ENCODE data around the gene INPP5A. TPM values are rescaled to one million over a fixed set of nuclear protein-coding genes. Genes with fewer than 3 reads are reported as not detected.

Gene INPP5A
- total RNA-seq, 6 donors from 2014 or later, result 28.6 to 81.7 (median 44.8) TPM

- no peak overlapping the region for H3K4me3 ChIP-seq
- ATAC-seq (ENCODE audit: low FRiP score in 2 of 2) (no peak), DNase-seq (peak in 1 of 2 donors; percentile 43)
- H3K36me3 ChIP-seq, result peaks cover 5 to 70% (median 41%) of the 10 kb centered on the region in 4 donors
- no peaks in the 10 kb centered on the region for H3K27me3 ChIP-seq
- TF ChIP-seq, protein P1, sequence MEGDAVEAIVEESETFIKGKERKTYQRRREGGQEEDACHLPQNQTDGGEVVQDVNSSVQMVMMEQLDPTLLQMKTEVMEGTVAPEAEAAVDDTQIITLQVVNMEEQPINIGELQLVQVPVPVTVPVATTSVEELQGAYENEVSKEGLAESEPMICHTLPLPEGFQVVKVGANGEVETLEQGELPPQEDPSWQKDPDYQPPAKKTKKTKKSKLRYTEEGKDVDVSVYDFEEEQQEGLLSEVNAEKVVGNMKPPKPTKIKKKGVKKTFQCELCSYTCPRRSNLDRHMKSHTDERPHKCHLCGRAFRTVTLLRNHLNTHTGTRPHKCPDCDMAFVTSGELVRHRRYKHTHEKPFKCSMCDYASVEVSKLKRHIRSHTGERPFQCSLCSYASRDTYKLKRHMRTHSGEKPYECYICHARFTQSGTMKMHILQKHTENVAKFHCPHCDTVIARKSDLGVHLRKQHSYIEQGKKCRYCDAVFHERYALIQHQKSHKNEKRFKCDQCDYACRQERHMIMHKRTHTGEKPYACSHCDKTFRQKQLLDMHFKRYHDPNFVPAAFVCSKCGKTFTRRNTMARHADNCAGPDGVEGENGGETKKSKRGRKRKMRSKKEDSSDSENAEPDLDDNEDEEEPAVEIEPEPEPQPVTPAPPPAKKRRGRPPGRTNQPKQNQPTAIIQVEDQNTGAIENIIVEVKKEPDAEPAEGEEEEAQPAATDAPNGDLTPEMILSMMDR (IDR thresholded peaks at IDR 0.05), result no peak
- TF ChIP-seq POLR2AphosphoS5 (IDR thresholded peaks at IDR 0.05), result no peak
- TF ChIP-seq EP300 (IDR thresholded peaks at IDR 0.05), result no peak
- TF ChIP-seq POLR2A (IDR thresholded peaks at IDR 0.05), result no peak
- no peaks in the 10 kb centered on the region for H3K9me3 ChIP-seq
- H3K27ac ChIP-seq, result no peak overlapping the region
- no peaks in the 10 kb centered on the region for H3K4me1 ChIP-seq
- WGBS, 2 donors, result 97 to 98% methylated on average over 14 of the region's 14 CpGs
Observed at GRCh38 chr10:132756591-132756990, 219.0 kb downstream of the INPP5A start.

DNA sequence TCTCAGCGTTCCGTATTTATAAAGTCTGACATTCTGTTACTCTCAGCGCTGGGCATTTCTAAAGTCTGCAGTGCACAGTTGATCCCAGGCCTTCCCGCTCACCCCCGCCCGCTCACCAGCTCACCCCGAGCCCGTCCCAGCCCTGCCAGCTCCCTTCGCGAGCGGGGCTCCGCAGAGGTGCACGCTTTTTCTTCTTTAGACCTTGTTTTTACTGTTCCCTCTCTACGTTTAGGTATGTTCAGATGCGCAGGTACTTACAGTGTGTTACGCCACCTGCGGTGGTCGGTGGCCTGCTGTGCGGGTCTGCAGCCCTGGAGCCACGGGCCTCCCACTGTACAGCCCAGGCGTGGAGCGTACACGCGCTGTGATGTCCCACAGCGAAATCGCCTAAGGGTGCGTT is 219.6 kb downstream of the INPP5A start:
- Histone ChIP-seq H3K4me1 (no peaks in the 10 kb centered on the region), H3K4me3 (no peak overlapping the region), H3K27ac (no peak overlapping the region), H3K36me3 (peaks cover 5 to 70% (median 41%) of the 10 kb centered on the region in 4 donors), H3K9me3 (no peaks in the 10 kb centered on the region), H3K27me3 (no peaks in the 10 kb centered on the region)
- WGBS, 2 donors, result 96 to 97% methylated on average over 18 to 27 of the region's 27 CpGs
- DNase-seq (peak in 1 of 2 donors; percentile 71), ATAC-seq (ENCODE audit: low FRiP score in 2 of 2) (no peak)
- TF ChIP-seq POLR2AphosphoS5 (IDR thresholded peaks at IDR 0.05), result no peak

- H3K27me3 ChIP-seq, result no peaks in the 10 kb centered on the region
- TF ChIP-seq EP300 (IDR thresholded peaks at IDR 0.05) (no peak), POLR2AphosphoS5 (IDR thresholded peaks at IDR 0.05) (no peak), POLR2A (IDR thresholded peaks at IDR 0.05) (no peak)
- TF ChIP-seq, protein P1 (IDR thresholded peaks at IDR 0.05), result no peak
- no peaks in the 10 kb centered on the region for H3K4me1 ChIP-seq
- 95 to 96% methylated on average over 11 to 14 of the region's 14 CpGs for WGBS, 2 donors
- H3K27ac ChIP-seq, result no peak overlapping the region
- H3K4me3 ChIP-seq, result no peak overlapping the region
- no peak for ATAC-seq (ENCODE audit: low FRiP score in 2 of 2)
- H3K9me3 ChIP-seq, result no peaks in the 10 kb centered on the region
- H3K36me3 ChIP-seq, result peaks cover 4 to 67% (median 32%) of the 10 kb centered on the region in 4 donors
- no peak for DNase-seq
Observed at GRCh38 chr10:132758865-132759264, 221.3 kb downstream of the INPP5A start.

DNA sequence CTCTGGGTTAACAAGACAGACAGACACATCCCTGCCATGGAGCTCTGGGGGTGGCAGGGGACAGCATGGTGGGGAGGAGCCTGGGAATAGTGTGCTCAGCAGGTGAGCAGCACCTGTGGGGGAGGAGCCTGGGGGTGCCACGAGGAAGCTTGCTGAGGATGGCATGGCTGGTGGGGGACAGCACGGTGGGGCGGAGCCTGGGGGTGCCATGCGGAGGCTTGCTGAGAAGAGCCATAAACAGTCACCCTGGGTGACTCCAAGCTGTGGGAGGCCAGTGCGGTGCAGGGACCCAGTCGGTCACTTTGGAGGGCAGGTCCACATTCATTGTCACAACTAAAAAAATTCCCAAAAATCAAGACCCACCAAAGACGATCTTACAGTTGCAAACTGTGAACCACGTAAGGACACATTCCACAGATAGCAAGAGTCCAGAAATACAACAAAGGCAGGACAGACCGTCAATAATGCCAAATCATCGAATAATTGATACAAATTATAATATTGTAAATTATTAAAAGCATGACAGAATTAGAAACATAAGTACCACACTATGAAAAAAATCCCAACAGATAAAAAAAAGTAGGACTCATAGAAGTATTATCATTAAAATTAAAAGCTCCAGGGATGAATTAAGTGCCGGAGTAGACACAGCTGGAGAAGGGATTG is 223.9 kb downstream of the INPP5A start:
- Histone ChIP-seq H3K27me3 (no peaks in the 10 kb centered on the region), H3K36me3 (peaks cover 0 to 53% (median 23%) of the 10 kb centered on the region in 4 donors), H3K9me3 (no peaks in the 10 kb centered on the region), H3K4me1 (no peaks in the 10 kb centered on the region), H3K27ac (no peak overlapping the region), H3K4me3 (no peak overlapping the region)
- WGBS, 2 donors, result 93 to 94% methylated on average over 7 to 11 of the region's 11 CpGs
- no peak for ATAC-seq (ENCODE audit: low FRiP score in 2 of 2)
- TF ChIP-seq EP300 (IDR thresholded peaks at IDR 0.05) (no peak), POLR2A (IDR thresholded peaks at IDR 0.05) (no peak), POLR2AphosphoS5 (IDR thresholded peaks at IDR 0.05) (no peak)
- TF ChIP-seq, protein P1 (IDR thresholded peaks at IDR 0.05), result no peak
- peak in 1 of 2 donors; percentile 54 for DNase-seq

DNA sequence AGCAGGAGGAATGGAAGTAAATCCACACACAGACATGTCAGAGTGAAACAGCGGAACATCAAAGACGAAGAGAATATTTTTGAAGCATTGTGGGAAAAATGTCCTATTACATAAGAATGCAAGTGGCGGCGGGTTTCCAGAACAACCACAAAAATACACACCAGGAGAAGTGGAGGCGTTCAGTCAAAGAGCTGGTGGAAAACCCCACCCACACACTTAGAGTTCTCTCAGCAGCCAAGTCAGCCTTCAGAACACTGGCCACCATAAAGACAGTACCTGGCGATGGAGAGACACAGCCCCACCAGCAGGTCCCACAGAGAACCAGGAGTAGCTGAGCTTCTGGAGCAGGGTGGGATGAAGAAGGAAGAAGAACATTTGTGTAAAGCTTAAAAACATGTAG is 224.7 kb downstream of the INPP5A start:
- no peaks in the 10 kb centered on the region for H3K4me1 ChIP-seq
- ATAC-seq (ENCODE audit: low FRiP score in 2 of 2) (no peak), DNase-seq (no peak)
- no peak overlapping the region for H3K27ac ChIP-seq
- no peaks in the 10 kb centered on the region for H3K27me3 ChIP-seq
- peaks cover 0 to 46% (median 22%) of the 10 kb centered on the region in 4 donors for H3K36me3 ChIP-seq
- no peak for TF ChIP-seq EP300 (IDR thresholded peaks at IDR 0.05)
- TF ChIP-seq, protein P1 (IDR thresholded peaks at IDR 0.05), result no peak
- TF ChIP-seq POLR2A (IDR thresholded peaks at IDR 0.05), result no peak
- TF ChIP-seq POLR2AphosphoS5 (IDR thresholded peaks at IDR 0.05), result no peak
- WGBS, 2 donors, result 65 to 77% methylated on average over 6 of the region's 6 CpGs
- no peak overlapping the region for H3K4me3 ChIP-seq
- H3K9me3 ChIP-seq, result no peaks in the 10 kb centered on the region

Measured in upper lobe of left lung (tissue), 6 donors.